ENCODE results near the gene RAP1B.

GRCh38 chr12:68565391-68565903, 45.3 kb upstream of the RAP1B start:
- TF ChIP-seq, protein P1, sequence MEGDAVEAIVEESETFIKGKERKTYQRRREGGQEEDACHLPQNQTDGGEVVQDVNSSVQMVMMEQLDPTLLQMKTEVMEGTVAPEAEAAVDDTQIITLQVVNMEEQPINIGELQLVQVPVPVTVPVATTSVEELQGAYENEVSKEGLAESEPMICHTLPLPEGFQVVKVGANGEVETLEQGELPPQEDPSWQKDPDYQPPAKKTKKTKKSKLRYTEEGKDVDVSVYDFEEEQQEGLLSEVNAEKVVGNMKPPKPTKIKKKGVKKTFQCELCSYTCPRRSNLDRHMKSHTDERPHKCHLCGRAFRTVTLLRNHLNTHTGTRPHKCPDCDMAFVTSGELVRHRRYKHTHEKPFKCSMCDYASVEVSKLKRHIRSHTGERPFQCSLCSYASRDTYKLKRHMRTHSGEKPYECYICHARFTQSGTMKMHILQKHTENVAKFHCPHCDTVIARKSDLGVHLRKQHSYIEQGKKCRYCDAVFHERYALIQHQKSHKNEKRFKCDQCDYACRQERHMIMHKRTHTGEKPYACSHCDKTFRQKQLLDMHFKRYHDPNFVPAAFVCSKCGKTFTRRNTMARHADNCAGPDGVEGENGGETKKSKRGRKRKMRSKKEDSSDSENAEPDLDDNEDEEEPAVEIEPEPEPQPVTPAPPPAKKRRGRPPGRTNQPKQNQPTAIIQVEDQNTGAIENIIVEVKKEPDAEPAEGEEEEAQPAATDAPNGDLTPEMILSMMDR (IDR thresholded peaks at IDR 0.05): no peak
- TF ChIP-seq POLR2AphosphoS5 (IDR thresholded peaks at IDR 0.05): no peak
- no peak for TF ChIP-seq POLR2A (IDR thresholded peaks at IDR 0.05; ENCODE audit: low read depth)

All from esophagus muscularis mucosa (tissue), 3 donors.